Measurements from ENCODE around the gene ARHGAP6.

ARHGAP6 gene

GRCh38 chrX:11205796-11206195 lies 459.9 kb downstream of the ARHGAP6 start:
- DNase-seq = no peak

GRCh38 chrX:11197671-11198070 lies 468.0 kb downstream of the ARHGAP6 start:
- DNase-seq = no peak

DNA sequence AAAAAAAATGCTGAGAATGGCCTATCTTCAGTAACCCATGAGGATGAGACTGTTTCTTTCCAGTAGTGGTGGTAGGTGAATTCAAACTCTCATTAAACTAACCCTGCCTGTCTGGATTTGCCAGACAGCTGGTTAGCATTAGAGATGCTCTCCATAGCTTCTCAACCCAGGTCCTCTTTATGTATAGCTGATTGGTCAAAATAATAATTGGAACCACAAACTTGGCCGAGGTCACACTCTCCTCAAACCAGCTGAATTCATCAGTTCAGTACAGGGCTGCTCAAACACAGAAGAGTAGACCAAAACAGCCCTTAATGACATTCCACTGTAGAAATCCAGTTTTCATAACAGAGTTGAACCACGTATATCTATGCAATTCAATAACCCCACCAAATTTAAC lies 469.2 kb downstream of the ARHGAP6 start:
- DNase-seq = no peak

GRCh38 chrX:11193035-11193469 lies 472.7 kb downstream of the ARHGAP6 start:
- DNase-seq = no peak

- no peak for DNase-seq
Observed at GRCh38 chrX:11190745-11191510, 474.8 kb downstream of the ARHGAP6 start.

GRCh38 chrX:11189097-11189496 lies 476.6 kb downstream of the ARHGAP6 start:
- no peak for DNase-seq

DNA sequence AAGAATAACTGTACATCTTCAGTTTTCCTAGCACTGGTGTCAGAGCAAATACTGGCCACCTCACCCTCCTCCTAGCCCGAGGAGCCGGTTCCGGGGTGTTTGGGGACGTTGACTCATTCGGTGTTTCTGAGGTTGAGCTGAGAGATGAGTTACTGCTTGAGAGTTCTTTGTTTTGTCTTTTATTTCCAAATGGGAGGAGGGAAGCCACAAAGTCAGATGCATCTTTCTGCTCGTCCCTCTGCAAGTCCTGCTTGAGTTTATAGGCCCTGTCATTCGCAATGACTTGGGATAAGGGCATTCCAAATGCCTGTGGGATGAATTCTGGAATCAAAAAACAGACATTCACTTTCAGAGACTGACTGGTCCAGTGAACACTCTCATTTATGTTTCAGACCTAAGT lies 477.1 kb downstream of the ARHGAP6 start:
- DNase-seq = peak; percentile 31

DNA sequence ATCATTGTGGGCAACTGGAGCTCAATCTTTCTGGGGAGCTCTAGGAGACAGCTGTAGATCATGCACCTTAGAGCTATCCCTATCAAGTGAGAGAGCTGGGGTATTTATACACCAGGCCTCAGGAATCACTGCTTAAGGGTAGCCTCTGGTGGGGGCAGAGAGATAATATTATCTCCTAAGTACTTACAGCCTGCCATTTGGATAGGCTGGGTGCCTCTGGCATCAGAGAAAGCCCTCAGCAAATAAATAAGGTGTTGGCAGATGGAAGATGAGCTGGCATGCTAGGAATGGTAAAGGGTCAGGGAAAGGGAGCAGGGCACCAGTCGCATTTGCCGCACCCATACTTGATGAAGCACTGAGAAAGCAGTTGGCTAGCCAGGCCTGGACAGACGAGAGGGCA lies 478.7 kb downstream of the ARHGAP6 start:
- no peak for DNase-seq

- no peak for DNase-seq
Observed at GRCh38 chrX:11185861-11186260, 479.9 kb downstream of the ARHGAP6 start.

GRCh38 chrX:11180571-11180970 lies 485.1 kb downstream of the ARHGAP6 start:
- DNase-seq = no peak

GRCh38 chrX:11172415-11172814 lies 493.3 kb downstream of the ARHGAP6 start:
- no peak for DNase-seq

DNA sequence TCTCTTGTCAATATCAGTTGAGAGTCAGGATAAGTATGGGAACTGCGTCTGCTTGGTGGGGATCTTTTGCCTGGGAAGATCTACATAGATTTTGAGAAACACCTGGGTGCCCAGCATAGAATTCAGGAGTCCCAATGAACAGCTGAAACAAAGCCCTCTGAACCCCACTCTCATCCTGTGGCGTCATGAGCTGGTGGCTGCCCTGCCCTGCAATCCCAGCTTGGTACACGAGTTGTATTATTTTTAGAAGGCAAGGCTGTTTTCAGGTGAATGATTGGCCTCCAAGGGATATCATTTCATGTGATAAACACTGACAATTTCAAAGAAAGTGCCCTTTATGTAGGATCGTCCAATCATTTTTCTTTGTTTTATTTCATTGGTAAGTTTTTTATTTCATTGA lies 493.8 kb downstream of the ARHGAP6 start:
- no peak for DNase-seq

DNA sequence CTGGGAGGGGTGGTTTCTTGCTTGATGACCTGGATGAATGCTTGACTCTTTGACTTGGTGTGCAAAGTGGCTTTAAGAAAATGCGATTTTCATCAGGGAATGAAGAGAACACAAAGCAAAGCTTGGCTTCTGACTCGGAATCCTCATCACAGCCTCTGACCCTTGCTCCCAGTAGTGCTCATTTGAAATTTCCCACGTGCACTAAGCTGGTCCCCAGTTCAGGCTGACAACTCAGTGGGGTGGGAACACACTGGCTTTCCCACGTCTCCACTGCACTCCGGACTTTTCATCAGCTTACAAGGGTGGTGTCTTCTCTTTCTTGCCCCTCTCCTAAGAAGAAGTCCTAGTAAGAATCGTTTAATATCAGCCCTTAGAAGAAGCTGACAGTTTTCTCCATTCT lies 501.3 kb downstream of the ARHGAP6 start:
- DNase-seq = no peak

GRCh38 chrX:11159149-11159548 lies 506.6 kb downstream of the ARHGAP6 start:
- no peak for DNase-seq

- no peak for DNase-seq
Observed at GRCh38 chrX:11151799-11152559, 513.7 kb downstream of the ARHGAP6 start.

DNA sequence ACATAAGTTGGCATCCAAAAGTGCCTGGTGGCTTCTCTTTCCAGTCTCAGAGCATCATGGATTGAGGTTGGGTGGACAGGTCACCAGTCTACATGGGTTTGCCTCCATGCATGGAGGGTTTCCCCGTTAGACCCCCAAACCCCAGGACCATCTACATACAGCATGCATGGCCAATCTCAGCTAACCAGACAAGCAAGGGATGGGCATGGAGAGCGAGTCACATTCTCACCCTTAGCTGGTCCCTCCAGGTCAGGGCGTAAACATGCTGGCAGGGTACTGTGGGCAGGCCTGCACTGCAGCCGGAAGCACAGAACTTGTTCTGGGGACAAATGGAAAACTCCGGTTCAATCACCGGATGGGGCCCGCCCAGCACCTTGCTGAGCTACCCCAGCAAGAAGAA lies 517.3 kb downstream of the ARHGAP6 start:
- DNase-seq = no peak

GRCh38 chrX:11146411-11146810 lies 519.3 kb downstream of the ARHGAP6 start:
- DNase-seq = no peak

DNA sequence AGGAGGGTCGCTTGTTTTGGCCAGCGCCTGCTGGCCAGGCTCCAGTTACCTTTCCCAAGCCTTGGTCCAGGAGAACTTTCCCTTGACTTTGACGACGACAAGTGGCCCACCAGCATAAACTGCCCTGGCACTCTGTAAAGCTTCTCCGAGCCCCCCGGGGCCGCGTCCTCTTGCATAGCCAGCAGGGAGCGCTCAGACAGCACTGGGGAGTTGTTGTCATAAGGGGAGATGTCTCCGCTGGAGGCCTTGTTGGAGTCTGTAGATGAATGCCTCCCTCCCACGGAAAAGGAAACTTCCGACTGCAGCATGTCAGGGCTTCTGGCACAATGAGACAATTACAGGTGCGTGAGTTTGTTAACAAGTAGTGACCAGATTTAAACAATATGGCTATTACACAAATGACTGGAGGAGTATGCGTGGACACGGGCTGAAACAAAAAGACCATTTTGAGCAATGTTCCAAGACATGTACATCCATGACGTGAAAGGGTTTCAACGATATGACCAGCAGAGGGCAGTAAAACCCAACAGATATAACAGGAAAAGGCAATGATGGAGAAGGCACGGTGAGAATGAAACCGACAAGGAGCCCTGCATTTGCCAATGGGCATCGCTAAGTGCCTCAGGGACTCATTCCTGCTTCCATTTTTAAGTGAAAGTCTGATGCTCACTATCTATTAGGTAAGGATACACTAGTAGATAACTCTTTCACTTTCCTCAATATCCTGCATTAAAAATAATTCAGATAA lies 521.6 kb downstream of the ARHGAP6 start:
- DNase-seq = peak; percentile 80

- no peak for DNase-seq
Observed at GRCh38 chrX:11138498-11139390, 527.0 kb downstream of the ARHGAP6 start.

DNA sequence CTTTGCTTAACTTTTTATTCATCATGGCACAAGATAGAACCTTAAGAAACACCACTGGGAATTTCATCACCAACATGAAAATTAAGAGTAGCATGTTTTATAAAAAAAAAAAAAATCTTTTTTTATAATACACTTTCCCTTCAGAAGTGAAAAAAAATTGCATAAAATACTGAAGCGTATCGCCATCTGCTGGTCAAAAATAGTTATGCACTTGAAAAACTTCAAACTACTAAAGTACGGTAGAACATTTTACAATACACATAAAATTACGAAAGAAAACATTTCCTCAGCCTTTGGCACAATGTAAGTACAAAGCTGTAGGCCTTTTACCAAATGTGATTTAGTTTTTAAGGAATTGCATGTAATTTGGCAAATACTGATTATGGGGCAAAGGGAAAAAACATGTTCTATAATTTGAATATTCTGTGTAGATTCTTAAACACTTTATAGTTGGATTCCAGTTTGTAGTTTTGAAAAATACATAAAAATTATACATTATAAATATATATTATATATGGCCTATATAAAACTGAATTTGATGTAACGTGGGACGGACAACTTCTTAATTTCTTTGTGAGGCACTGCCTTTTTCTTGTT lies 528.1 kb downstream of the ARHGAP6 start:
- peak; percentile 24 for DNase-seq

GRCh38 chrX:11135564-11136185 lies 530.0 kb downstream of the ARHGAP6 start:
- no peak for DNase-seq

GRCh38 chrX:11131146-11131545 lies 534.6 kb downstream of the ARHGAP6 start:
- DNase-seq = no peak

All from activated CD4-positive, alpha-beta T cell treated with anti-CD3 and anti-CD28 coated beads, Interleukin-10, Interleukin-2, amounts not matched to agents 100 ng/mL and 50 ng/mL, durations not matched to agents 16 hours and 8 hours (primary cell).